HG03139 (cell line): ENCODE data around the gene PPP5C.
"Not testable (repeated sequence)": the region's sequence is repeated elsewhere in the genome, so short reads cannot be mapped to it uniquely, and the experiment has no call there.

Experiments used
- ATAC-seq: cut with Tn5 transposase; IDR thresholded peaks from one replicate; pipeline ENCODE4 v1.9.1; 2021; ENCODE audit not compliant: unreplicated experiment

PPP5C gene

DNA sequence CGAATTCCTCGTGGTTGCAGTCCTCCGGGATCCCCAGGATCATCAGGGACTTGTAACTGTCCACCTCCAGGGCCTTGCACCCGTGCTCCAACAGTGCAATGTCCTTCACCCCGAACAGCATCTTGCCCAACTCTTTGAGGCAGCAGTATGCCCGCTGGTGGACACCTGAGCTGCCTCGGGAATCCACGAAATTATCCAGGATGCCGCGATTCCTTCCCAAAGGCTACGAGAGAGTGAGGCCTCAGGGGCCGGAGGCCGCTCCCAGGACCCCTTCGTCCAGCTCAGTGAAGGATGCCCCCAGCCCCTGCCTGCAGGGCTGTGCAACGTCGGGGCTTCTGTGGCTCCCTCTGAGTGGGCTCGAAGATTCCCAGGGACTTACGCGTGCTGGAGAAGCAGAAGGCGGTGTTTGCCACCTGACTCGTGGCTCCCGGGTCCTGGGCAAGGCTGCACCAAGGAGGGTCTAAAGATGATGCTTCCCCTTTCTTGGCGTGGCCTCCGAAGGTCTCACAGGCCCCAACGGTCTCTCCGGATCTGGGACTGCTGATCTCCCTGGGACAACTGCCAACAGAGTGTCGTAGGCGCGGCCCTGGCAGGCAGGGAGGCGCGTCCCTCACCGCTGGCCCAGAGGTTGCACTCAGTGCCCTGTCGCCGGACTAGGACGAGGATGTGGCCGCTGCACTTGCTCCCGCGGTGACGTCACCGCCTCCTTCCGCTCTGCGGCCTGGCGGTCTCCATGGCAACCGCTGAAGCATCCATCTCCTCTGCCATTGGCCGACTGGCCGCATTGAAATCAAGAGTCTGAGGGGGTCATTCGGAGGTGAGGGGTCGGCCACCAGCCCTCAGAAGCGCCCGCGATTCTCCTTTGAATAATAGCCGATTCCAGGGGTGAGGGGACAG lies 81.6 kb downstream of the PPP5C start, which contains the start of gene PNMA8C:
TSS of gene PNMA8C (minus strand) at position 698 of the 897 bp plus-strand sequence. CDS start at position 121, 577 bp downstream.
- ATAC-seq, result no peak

DNA sequence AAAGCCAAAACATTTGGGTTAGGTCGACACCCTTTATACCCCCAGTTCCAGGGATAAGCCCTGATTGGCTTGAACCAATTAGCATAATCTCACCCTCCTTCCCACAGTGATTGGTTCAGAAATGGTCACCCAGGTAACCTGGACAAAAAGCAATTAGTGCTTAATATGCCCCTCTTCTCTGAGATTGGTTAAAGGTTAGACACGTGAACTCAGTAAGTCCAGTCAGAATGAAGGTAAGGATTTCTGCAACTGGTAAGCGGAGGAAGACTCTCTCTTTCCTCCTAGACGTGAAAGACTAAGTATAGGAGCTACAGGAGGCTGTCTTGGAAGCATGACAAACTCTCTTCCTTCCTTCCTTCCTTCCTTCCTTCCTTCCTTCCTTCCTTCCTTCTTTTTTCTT lies 83.1 kb downstream of the PPP5C start:
- no peak for ATAC-seq

GRCh38 chr19:46431824-46432223 lies 84.9 kb downstream of the PPP5C start:
- ATAC-seq, result no peak

- not testable (repeated sequence) for ATAC-seq
Measured at GRCh38 chr19:46433470-46433869, 86.6 kb downstream of the PPP5C start.

GRCh38 chr19:46435009-46435408 lies 88.1 kb downstream of the PPP5C start:
- no peak for ATAC-seq

DNA sequence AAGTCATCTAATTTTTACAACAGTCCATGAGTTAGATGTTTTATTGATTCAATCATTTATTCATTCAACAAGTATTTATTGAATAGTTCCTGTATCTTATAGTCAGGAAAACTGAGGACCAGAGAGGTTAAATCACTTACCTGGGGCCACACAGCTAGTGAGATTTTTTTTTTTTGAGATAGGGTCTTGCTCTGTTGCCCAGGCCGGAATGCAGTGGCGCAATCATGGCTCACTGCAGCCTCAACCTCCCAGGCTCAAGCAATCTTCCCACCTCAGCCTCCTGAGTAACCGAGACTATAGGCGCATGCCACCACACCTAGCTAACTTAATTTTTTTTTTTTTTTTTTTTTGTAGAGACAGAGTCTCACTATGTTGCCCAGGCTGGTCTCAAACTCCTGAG lies 88.8 kb downstream of the PPP5C start:
- not testable (repeated sequence) for ATAC-seq
